ENCODE results near the gene RAI1. TPM values are rescaled to one million over a fixed set of nuclear protein-coding genes. Genes with fewer than 3 reads are reported as not detected.
A peak's percentile ranks its signal among the peaks of the same experiment; 100 is the strongest.

The RAI1 gene
- total and polyA plus RNA-seq, 2 of the 13 experiments (the other 11 are each of a cell fraction or from before 2014, with no cell fraction given), result 3.4 to 5.2 TPM

DNA sequence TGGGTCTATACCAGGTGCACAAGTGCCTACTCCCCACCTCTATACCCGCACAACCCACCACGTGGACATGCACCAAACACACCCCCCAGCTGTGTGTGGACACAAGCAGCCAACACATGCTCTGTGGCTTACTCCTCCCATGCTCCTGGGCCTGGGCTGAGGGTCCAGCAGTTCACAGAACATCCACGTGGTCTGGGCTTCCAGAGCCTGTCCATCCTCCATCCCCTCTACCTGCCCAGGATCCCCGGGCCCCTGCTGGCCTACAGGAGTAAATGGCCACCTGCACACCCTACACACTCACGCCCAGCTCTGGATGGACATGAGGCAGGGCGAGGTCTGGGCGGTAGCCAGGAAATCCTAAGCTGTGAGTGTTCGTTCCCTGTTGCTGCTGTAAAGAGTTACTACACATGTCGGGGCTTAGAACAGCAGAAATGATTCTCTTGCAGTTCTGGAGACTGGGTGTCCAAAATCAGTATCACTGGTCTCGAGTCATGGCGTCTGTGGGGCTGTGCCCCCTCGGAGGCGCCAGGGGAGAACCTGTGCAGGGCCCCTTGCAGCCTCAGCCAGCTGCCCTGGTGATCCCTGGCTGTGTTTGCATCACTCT is 15.0 kb upstream of the RAI1 start (continued):
- TF ChIP-seq DMAP1 (CRISPR knock-in tag; IDR thresholded peaks at IDR 0.05) (0 out of 2 replicates have a peak, but pooled peaks have one; percentile 33), ETV6 (CRISPR knock-in tag; conservative IDR thresholded peaks at IDR 0.05) (no peak), SRSF4 (IDR thresholded peaks at IDR 0.05; ENCODE audit: low read depth, low read length, poor library complexity, severe bottlenecking) (no peak), ZNF30 (CRISPR knock-in tag; IDR thresholded peaks at IDR 0.05) (no peak), GABPB1 (CRISPR knock-in tag; IDR thresholded peaks at IDR 0.05) (peak; percentile 35), RARA (CRISPR knock-in tag; IDR thresholded peaks at IDR 0.05) (no peak), NR2F6 (IDR thresholded peaks at IDR 0.05) (no peak), NR2F6 (CRISPR knock-in tag; IDR thresholded peaks at IDR 0.05) (no peak), HOXA7 (CRISPR knock-in tag; IDR thresholded peaks at IDR 0.05) (no peak), ZNF891 (CRISPR knock-in tag; IDR thresholded peaks at IDR 0.05) (0 out of 2 replicates have a peak, but pooled peaks have one; percentile 17), U2AF2 (IDR thresholded peaks at IDR 0.05; ENCODE audit: low read depth, low read length) (no peak), ZBTB3 (CRISPR knock-in tag; IDR thresholded peaks at IDR 0.05; ENCODE audit: borderline replicate concordance, low read depth) (no peak), ZSCAN20 (CRISPR knock-in tag; IDR thresholded peaks at IDR 0.05; ENCODE audit: borderline replicate concordance) (no peak), ZSCAN22 (CRISPR knock-in tag; IDR thresholded peaks at IDR 0.05) (no peak), ARHGAP35 (CRISPR knock-in tag; IDR thresholded peaks at IDR 0.05; ENCODE audit: borderline replicate concordance) (no peak), POGZ (CRISPR knock-in tag; IDR thresholded peaks at IDR 0.05) (peak; percentile 50; the same call in 1 of the 2 replicates), GTF2F1 (IDR thresholded peaks at IDR 0.05; ENCODE audit: low read length) (no peak), CSRNP1 (CRISPR knock-in tag; IDR thresholded peaks at IDR 0.05) (no peak), SMYD3 (CRISPR knock-in tag; IDR thresholded peaks at IDR 0.05) (no peak), ZNF563 (CRISPR knock-in tag; IDR thresholded peaks at IDR 0.05) (no peak), MAX (IDR thresholded peaks at IDR 0.05) (peak; percentile 92)
- TF ChIP-seq, protein P1, sequence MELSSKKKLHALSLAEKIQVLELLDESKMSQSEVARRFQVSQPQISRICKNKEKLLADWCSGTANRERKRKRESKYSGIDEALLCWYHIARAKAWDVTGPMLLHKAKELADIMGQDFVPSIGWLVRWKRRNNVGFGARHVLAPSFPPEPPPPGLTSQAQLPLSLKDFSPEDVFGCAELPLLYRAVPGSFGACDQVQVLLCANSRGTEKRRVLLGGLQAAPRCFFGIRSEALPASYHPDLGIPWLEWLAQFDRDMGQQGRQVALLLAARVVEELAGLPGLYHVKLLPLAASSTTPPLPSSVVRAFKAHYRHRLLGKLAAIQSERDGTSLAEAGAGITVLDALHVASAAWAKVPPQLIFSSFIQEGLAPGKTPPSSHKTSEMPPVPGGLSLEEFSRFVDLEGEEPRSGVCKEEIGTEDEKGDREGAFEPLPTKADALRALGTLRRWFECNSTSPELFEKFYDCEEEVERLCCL (CRISPR knock-in tag; IDR thresholded peaks at IDR 0.05; ENCODE audit: borderline replicate concordance), result no peak
- TF ChIP-seq, protein P2, sequence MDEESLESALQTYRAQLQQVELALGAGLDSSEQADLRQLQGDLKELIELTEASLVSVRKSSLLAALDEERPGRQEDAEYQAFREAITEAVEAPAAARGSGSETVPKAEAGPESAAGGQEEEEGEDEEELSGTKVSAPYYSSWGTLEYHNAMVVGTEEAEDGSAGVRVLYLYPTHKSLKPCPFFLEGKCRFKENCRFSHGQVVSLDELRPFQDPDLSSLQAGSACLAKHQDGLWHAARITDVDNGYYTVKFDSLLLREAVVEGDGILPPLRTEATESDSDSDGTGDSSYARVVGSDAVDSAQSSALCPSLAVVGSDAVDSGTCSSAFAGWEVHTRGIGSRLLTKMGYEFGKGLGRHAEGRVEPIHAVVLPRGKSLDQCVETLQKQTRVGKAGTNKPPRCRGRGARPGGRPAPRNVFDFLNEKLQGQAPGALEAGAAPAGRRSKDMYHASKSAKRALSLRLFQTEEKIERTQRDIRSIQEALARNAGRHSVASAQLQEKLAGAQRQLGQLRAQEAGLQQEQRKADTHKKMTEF (CRISPR knock-in tag; IDR thresholded peaks at IDR 0.05), result no peak

All from HepG2 (cell line).